ENCODE measurements around the gene OR51G2. TPM values are rescaled to one million over a fixed set of nuclear protein-coding genes. Genes with fewer than 3 reads are reported as not detected.

Gene OR51G2
- total RNA-seq, 5 donors from 2014 or later (not counting 1 experiment from before 2014, with no cell fraction given): not detected

GRCh38 chr11:4932751-4933150 lies 13.6 kb upstream of the OR51G2 start:
- Mint-ChIP-seq H3K27me3 (peaks cover 0 to 6% of the 10 kb centered on the region in 2 donors), H3K36me3 (no peaks in the 10 kb centered on the region), H3K9me3 (peaks cover 0 to 8% (median 0%) of the 10 kb centered on the region in 3 donors), H3K27ac (no peak overlapping the region), H3K4me1 (no peaks in the 10 kb centered on the region), H3K4me3 (no peak overlapping the region)
- Histone ChIP-seq H3K27ac (ENCODE audit: low read length) (no peak overlapping the region), H3K36me3 (ENCODE audit: control insufficient read depth in 2 of 2, extremely low read depth in 1 of 2, insufficient read depth in 1 of 2, low read length in 1 of 2) (no peaks in the 10 kb centered on the region), H3K4me1 (ENCODE audit: control insufficient read depth in 1 of 2, extremely low read depth in 1 of 2, insufficient read depth in 2 of 2, low read length in 2 of 2) (no peaks in the 10 kb centered on the region), H3K9me3 (no peaks in the 10 kb centered on the region), H3K27me3 (replicated peaks in 1 of 2; ENCODE audit: control insufficient read depth in 2 of 2, extremely low read depth in 1 of 2, insufficient read depth in 2 of 2, low read length in 1 of 2) (no peaks in the 10 kb centered on the region), H3K4me3 (ENCODE audit: control insufficient read depth in 1 of 2, extremely low read depth in 1 of 2, low read length in 1 of 2) (no peak overlapping the region)
- POLR2A ChIA-PET: no interaction called here
- CTCF ChIA-PET: no interaction called here
- DNase-seq (no peak), ATAC-seq (replicated peaks in 1 of 4) (no peak)
- WGBS (ENCODE audit: insufficient coverage): 80% methylated on average over 2 of the region's 4 CpGs

GRCh38 chr11:4926608-4927007 lies 7.5 kb upstream of the OR51G2 start:
- Histone ChIP-seq H3K27ac (ENCODE audit: low read length) (no peak overlapping the region), H3K9me3 (no peaks in the 10 kb centered on the region), H3K27me3 (replicated peaks in 1 of 2; ENCODE audit: control insufficient read depth in 2 of 2, extremely low read depth in 1 of 2, insufficient read depth in 2 of 2, low read length in 1 of 2) (no peaks in the 10 kb centered on the region), H3K36me3 (ENCODE audit: control insufficient read depth in 2 of 2, extremely low read depth in 1 of 2, insufficient read depth in 1 of 2, low read length in 1 of 2) (no peaks in the 10 kb centered on the region), H3K4me3 (ENCODE audit: control insufficient read depth in 1 of 2, extremely low read depth in 1 of 2, low read length in 1 of 2) (no peak overlapping the region), H3K4me1 (ENCODE audit: control insufficient read depth in 1 of 2, extremely low read depth in 1 of 2, insufficient read depth in 2 of 2, low read length in 2 of 2) (no peaks in the 10 kb centered on the region)
- DNase-seq (no peak), ATAC-seq (replicated peaks in 1 of 4) (no peak)
- H3K9me3 Mint-ChIP-seq: no peaks in the 10 kb centered on the region
- CTCF ChIA-PET: no interaction called here
- peaks cover 7% of the 10 kb centered on the region in 2 donors for H3K27me3 Mint-ChIP-seq
- no peak overlapping the region for H3K27ac Mint-ChIP-seq
- H3K36me3 Mint-ChIP-seq: no peaks in the 10 kb centered on the region
- H3K4me1 Mint-ChIP-seq: no peaks in the 10 kb centered on the region
- POLR2A ChIA-PET: no interaction called here
- H3K4me3 Mint-ChIP-seq: no peak overlapping the region

DNA sequence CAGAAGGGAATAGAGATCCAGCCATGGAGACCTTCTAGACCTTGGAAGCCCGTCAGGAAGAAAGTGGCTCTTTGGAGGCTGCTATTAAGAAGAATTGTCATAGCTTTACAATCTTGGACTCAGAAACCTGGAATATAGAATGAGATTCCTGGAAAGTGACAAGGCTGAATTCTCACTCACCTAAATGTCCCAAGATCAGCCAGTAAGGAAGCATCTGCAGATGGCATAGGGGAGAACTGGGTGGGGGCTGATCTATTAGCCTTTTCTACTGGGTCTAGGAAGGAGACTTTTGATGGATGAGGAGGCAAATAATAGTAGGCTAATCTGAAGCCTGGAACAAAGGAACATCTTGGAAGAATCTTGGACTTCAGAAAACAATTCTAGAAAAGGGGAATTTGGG lies 5.1 kb upstream of the OR51G2 start, which contains the start of gene OR51G1:
TSS of gene OR51G1 (minus strand) at position 101 of the 400 bp plus-strand sequence. CDS start at position 101, 0 bp downstream.
- DNase-seq (no peak), ATAC-seq (replicated peaks in 1 of 4) (no peak)
- Mint-ChIP-seq H3K4me1 (no peaks in the 10 kb centered on the region), H3K27me3 (peaks cover 7 to 8% of the 10 kb centered on the region in 2 donors), H3K4me3 (no peak within 1 kb of the TSS), H3K27ac (no peak within 1 kb of the TSS), H3K36me3 (no peaks in the 10 kb centered on the region), H3K9me3 (no peaks in the 10 kb centered on the region)
- Histone ChIP-seq H3K27me3 (replicated peaks in 1 of 2; ENCODE audit: control insufficient read depth in 2 of 2, extremely low read depth in 1 of 2, insufficient read depth in 2 of 2, low read length in 1 of 2) (no peaks in the 10 kb centered on the region), H3K27ac (ENCODE audit: low read length) (no peak within 1 kb of the TSS), H3K4me1 (ENCODE audit: control insufficient read depth in 1 of 2, extremely low read depth in 1 of 2, insufficient read depth in 2 of 2, low read length in 2 of 2) (no peaks in the 10 kb centered on the region), H3K9me3 (no peaks in the 10 kb centered on the region), H3K4me3 (ENCODE audit: control insufficient read depth in 1 of 2, extremely low read depth in 1 of 2, low read length in 1 of 2) (no peak within 1 kb of the TSS), H3K36me3 (ENCODE audit: control insufficient read depth in 2 of 2, extremely low read depth in 1 of 2, insufficient read depth in 1 of 2, low read length in 1 of 2) (no peaks in the 10 kb centered on the region)
- WGBS (ENCODE audit: insufficient coverage): 60% methylated on average over 1 of the region's 1 CpG
- CTCF ChIA-PET: no interaction called here
- POLR2A ChIA-PET: no interaction called here

GRCh38 chr11:4922304-4922703 lies 3.2 kb upstream of the OR51G2 start:
- Histone ChIP-seq H3K27me3 (replicated peaks in 1 of 2; ENCODE audit: control insufficient read depth in 2 of 2, extremely low read depth in 1 of 2, insufficient read depth in 2 of 2, low read length in 1 of 2) (no peaks in the 10 kb centered on the region), H3K4me3 (ENCODE audit: control insufficient read depth in 1 of 2, extremely low read depth in 1 of 2, low read length in 1 of 2) (no peak overlapping the region), H3K4me1 (ENCODE audit: control insufficient read depth in 1 of 2, extremely low read depth in 1 of 2, insufficient read depth in 2 of 2, low read length in 2 of 2) (no peaks in the 10 kb centered on the region), H3K9me3 (no peaks in the 10 kb centered on the region), H3K36me3 (ENCODE audit: control insufficient read depth in 2 of 2, extremely low read depth in 1 of 2, insufficient read depth in 1 of 2, low read length in 1 of 2) (no peaks in the 10 kb centered on the region), H3K27ac (ENCODE audit: low read length) (no peak overlapping the region)
- H3K9me3 Mint-ChIP-seq: no peaks in the 10 kb centered on the region
- CTCF ChIA-PET: no interaction called here
- H3K4me1 Mint-ChIP-seq: no peaks in the 10 kb centered on the region
- H3K27me3 Mint-ChIP-seq: peaks cover 7 to 14% of the 10 kb centered on the region in 2 donors
- H3K27ac Mint-ChIP-seq: no peak overlapping the region
- no peak for DNase-seq
- H3K4me3 Mint-ChIP-seq: no peak overlapping the region
- no peak for ATAC-seq (replicated peaks in 1 of 4)
- H3K36me3 Mint-ChIP-seq: no peaks in the 10 kb centered on the region
- 29% methylated on average over 1 of the region's 1 CpG for WGBS (ENCODE audit: insufficient coverage)
- POLR2A ChIA-PET: no interaction called here

DNA sequence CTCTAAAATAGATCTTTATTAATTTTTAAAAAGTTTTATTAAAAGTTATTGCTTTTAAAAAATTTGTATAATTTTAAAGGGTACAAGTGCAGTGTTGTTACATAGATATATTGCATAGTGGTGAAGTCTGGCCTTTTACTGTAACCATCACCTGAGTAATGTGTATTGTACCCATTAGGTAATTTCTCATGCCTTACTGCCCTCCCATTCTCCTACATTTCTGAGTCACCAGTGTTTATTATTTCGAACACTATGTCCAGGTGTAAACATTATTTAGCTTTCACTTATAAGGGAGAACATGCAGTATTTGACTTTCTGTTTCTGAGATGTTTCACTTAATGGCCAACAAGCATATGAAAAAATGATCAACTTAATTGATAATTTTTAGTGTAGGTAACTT lies 2.6 kb upstream of the OR51G2 start:
- ATAC-seq (replicated peaks in 1 of 4) (no peak), DNase-seq (no peak)
- Histone ChIP-seq H3K4me1 (ENCODE audit: control insufficient read depth in 1 of 2, extremely low read depth in 1 of 2, insufficient read depth in 2 of 2, low read length in 2 of 2) (no peaks in the 10 kb centered on the region), H3K27me3 (replicated peaks in 1 of 2; ENCODE audit: control insufficient read depth in 2 of 2, extremely low read depth in 1 of 2, insufficient read depth in 2 of 2, low read length in 1 of 2) (no peaks in the 10 kb centered on the region), H3K36me3 (ENCODE audit: control insufficient read depth in 2 of 2, extremely low read depth in 1 of 2, insufficient read depth in 1 of 2, low read length in 1 of 2) (no peaks in the 10 kb centered on the region), H3K4me3 (ENCODE audit: control insufficient read depth in 1 of 2, extremely low read depth in 1 of 2, low read length in 1 of 2) (no peak overlapping the region), H3K9me3 (no peaks in the 10 kb centered on the region), H3K27ac (ENCODE audit: low read length) (no peak overlapping the region)
- Mint-ChIP-seq H3K27me3 (peaks cover 7 to 14% of the 10 kb centered on the region in 2 donors), H3K4me1 (no peaks in the 10 kb centered on the region), H3K4me3 (no peak overlapping the region), H3K36me3 (no peaks in the 10 kb centered on the region), H3K27ac (no peak overlapping the region), H3K9me3 (no peaks in the 10 kb centered on the region)
- WGBS (ENCODE audit: insufficient coverage): no CpG with 5 or more reads among the region's 1 CpG
- ChIA-PET POLR2A (no interaction called here), CTCF (no interaction called here)

- H3K4me3 ChIP-seq (ENCODE audit: control insufficient read depth in 1 of 2, extremely low read depth in 1 of 2, low read length in 1 of 2): no peak overlapping the region
- DNase-seq: no peak
- Mint-ChIP-seq H3K36me3 (no peaks in the 10 kb centered on the region), H3K9me3 (no peaks in the 10 kb centered on the region), H3K27ac (no peak overlapping the region), H3K4me3 (no peak overlapping the region), H3K4me1 (no peaks in the 10 kb centered on the region), H3K27me3 (peaks cover 0 to 17% of the 10 kb centered on the region in 2 donors)
- no peaks in the 10 kb centered on the region for H3K4me1 ChIP-seq (ENCODE audit: control insufficient read depth in 1 of 2, extremely low read depth in 1 of 2, insufficient read depth in 2 of 2, low read length in 2 of 2)
- no peaks in the 10 kb centered on the region for H3K9me3 ChIP-seq
- ATAC-seq (replicated peaks in 1 of 4): no peak
- no peaks in the 10 kb centered on the region for H3K36me3 ChIP-seq (ENCODE audit: control insufficient read depth in 2 of 2, extremely low read depth in 1 of 2, insufficient read depth in 1 of 2, low read length in 1 of 2)
- no peak overlapping the region for H3K27ac ChIP-seq (ENCODE audit: low read length)
- ChIA-PET POLR2A (no interaction called here), CTCF (no interaction called here)
- H3K27me3 ChIP-seq (replicated peaks in 1 of 2; ENCODE audit: control insufficient read depth in 2 of 2, extremely low read depth in 1 of 2, insufficient read depth in 2 of 2, low read length in 1 of 2): no peaks in the 10 kb centered on the region
These were observed 2.6 kb downstream of the OR51G2 start for GRCh38 chr11:4916581-4916980.

GRCh38 chr11:4903484-4903883 lies 15.7 kb downstream of the OR51G2 start, which contains the start of gene OR51A7:
OR51A7 (plus strand) TSS chr11:4903783; CDS start chr11:4907370, 3,587 bp downstream.
- Mint-ChIP-seq H3K27me3 (peaks cover 0 to 6% of the 10 kb centered on the region in 2 donors), H3K4me1 (no peaks in the 10 kb centered on the region), H3K4me3 (no peak within 1 kb of the TSS), H3K9me3 (peaks cover 0 to 9% (median 0%) of the 10 kb centered on the region in 3 donors), H3K36me3 (no peaks in the 10 kb centered on the region), H3K27ac (no peak within 1 kb of the TSS)
- no peaks in the 10 kb centered on the region for H3K36me3 ChIP-seq (ENCODE audit: control insufficient read depth in 2 of 2, extremely low read depth in 1 of 2, insufficient read depth in 1 of 2, low read length in 1 of 2)
- ATAC-seq (replicated peaks in 1 of 4) (no peak), DNase-seq (no peak)
- no peaks in the 10 kb centered on the region for H3K27me3 ChIP-seq (replicated peaks in 1 of 2; ENCODE audit: control insufficient read depth in 2 of 2, extremely low read depth in 1 of 2, insufficient read depth in 2 of 2, low read length in 1 of 2)
- H3K27ac ChIP-seq (ENCODE audit: low read length): no peak within 1 kb of the TSS
- no peaks in the 10 kb centered on the region for H3K9me3 ChIP-seq
- CTCF ChIA-PET: no interaction called here
- POLR2A ChIA-PET: no interaction called here
- H3K4me3 ChIP-seq (ENCODE audit: control insufficient read depth in 1 of 2, extremely low read depth in 1 of 2, low read length in 1 of 2): no peak within 1 kb of the TSS
- no peaks in the 10 kb centered on the region for H3K4me1 ChIP-seq (ENCODE audit: control insufficient read depth in 1 of 2, extremely low read depth in 1 of 2, insufficient read depth in 2 of 2, low read length in 2 of 2)
